Measurements from ENCODE around the gene TNS4. TPM values are rescaled to one million over a fixed set of nuclear protein-coding genes. Genes with fewer than 3 reads are reported as not detected.

The TNS4 gene
- total RNA-seq, 1 experiment from 2014 or later: not detected

DNA sequence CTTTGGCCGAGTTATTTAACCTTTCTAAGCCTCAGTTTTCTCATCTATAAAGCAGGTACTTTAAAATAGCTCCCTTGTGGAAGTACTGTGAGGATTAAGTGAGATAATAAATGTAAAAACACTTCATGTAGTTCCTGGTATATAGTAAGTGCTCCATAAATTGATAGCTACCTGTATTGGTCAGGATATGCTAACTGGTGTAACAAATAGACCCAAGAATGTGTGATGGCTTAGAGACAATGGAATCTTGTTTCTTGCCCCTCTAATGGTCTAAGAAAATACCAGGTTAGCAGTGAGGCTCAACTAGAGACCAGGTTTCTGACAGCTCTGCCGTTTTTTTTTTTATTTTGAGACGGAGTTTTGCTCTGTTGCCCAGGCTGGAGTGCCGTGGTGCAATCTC is 34.0 kb upstream of the TNS4 start:
- no peak for DNase-seq (ENCODE audit: low read depth)

DNA sequence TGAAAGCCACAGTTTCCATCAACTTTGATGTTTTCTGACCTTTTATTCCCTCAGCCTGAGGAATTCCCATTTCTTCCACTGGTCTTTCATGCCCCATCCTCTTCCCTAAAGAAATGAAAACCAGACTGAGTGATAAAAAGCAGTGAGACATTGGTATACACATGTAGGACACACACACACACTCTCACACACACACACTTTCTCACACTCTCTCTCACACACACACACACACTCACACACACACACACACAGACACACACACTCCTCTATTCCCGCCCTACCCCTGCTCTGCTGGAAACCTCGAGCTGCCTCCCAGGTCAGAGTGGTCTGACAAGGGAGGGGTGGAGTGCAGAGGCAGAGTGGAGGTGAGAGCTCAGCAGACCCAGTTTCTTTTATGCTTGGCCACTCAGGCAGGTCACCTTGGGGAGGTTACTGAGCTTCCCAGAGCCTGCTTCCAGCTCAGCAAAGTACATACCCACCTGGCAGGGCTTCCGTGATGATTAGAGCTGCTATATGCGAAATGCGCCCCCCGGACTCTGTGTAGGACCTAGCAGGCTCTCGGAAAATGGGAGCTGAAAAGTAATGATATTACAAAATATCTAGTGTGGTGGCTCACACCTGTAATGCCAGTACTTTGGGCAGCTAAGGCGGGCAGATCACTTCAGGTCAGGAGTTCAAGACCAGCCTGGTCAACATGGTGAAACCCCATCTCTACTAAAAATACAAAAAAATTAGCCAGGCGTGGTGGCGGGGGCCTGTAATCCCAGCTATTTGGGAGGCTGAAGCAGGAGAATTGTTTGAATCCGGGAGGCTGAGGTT is 33.2 kb upstream of the TNS4 start:
- no peak for DNase-seq (ENCODE audit: low read depth)

DNA sequence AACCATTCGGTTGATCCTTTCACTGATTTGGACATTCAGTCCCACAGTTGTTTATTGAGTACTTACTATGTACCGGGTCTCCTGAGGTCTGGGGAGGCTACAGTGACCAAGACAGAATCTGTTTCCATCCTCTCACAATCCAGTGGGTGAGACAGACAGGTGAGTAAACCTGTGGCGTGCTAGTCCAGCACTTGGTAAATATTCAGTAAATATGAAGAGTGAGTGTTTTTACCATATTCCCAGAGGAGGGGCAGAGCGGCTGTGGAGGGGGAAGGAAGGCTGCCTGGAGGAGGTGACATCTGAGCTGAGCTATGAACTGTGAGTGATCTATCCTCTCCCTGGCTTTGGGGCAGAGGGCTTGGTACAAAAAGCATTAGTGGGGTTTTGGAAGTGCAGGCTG is 32.5 kb upstream of the TNS4 start:
- no peak for DNase-seq (ENCODE audit: low read depth)

DNA sequence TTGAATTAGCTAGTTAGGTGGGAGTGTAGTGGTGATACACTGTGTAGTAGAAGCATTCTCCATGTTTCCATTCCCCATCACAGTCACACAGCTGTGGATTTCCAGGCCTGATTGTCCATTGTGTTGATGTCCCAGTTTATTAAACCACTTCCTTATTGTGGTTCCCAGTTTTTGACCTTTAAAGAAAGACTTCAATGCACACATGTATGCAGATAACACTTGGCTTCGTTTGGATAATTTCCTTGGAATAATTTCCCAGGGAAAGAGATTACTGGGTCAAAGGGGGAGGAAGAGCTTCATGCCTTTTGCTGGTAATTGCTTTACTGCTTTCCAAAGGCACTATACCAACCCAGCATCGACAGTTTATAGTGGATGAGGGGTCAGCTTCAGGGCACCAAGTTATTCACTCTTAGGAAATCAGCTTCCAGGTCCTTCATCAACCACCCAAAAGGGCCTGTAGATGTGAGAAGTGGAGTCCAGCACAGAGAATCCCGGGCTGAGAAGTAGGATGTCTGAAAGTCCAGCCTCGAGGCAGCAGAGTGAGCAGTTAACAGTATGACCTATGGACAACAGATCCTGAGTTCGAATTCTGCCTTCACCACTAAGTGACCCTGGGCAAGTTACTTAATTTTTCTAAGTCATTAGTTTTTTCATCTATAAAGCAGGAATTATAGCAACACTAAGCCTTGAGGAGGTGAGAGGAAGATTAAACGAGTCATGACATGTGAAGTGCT is 31.3 kb upstream of the TNS4 start:
- peak; percentile 43 for DNase-seq (ENCODE audit: low read depth)

DNA sequence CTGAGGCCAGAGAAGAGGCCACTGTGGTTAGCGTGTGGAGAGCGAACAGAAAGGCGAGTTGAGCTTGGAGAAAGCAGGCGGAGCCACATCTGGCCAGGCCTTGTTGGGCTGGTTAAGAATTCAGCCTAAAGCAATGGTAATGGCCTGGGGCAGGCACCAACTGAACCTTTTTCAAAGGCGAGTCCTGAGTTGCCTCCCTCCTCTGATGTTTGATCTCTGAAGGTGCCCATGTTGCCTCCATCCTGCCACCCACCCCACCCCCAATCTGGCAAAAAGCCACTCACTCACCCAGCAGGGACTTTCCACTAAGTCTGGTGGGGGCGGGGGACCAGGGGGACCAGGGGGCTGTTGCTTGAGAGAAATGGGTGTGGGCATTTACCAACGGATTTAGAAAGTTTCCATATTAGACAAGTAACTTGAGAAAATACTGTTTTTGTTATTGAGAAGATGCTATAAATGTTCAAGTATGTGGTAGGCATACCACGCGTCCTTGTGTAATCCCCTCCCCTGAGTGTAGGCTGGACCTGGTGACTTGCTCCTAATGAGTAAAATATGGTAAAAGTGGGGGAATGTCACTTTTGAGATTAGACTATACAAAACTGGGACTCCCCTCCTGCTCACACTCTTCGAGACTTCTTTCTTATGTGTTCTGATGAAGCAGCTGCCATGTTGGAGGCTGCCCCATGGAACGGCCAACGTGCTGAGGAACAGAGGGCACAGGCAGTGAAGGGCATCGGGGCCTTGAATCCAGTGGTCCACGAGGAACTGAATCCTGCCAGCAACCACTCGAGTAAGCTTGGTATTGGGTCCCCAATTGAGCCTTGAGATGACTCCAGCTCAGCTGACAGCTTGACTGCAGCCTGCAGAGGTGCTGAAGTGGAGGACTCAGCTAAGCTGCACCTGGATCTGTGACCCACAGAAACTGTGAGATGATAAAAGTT is 29.9 kb upstream of the TNS4 start:
- peak; percentile 27 for DNase-seq (ENCODE audit: low read depth)

DNA sequence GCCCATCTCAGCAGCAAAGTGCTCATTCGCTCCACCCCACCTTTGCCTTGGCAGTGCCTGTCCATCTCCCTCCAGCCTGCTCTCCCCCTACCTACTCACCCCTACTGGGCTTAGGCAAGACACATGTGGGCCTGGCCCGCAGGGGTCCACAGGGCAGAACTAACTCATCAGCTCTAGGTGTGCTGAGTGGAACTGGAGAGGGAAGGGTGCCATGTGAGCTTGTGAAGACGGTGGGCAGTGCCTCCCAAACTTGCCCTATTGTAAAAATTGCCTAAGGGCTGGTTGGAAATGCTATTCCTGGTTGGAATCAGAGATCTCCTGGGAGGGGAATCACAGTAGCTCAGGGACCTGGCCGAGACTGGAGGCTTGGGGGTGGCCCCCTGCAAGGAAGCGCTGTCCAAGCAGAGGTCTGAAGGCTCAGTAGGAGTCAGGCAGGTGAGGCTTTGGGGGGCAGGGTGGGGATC is 29.1 kb upstream of the TNS4 start:
- no peak for DNase-seq (ENCODE audit: low read depth)

DNA sequence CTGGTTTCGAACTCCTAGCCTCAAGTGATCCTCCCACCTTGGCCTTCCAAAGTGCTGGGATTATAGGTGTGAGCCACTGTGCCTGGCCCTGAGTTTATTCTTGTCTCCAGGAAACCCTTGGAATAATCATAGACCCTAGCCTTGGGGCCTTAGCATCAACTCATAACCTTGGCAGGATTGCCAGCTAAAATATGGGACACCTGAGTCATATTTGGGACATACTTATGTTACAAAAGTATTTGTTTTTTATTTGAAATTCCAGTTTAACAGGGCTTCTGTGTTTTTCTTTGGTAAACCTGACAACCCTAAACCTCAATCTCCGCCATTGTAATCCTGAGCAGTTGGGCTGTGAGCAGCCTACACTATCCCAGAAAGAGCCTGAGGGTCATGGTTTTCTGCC is 28.6 kb upstream of the TNS4 start:
- no peak for DNase-seq (ENCODE audit: low read depth)

DNA sequence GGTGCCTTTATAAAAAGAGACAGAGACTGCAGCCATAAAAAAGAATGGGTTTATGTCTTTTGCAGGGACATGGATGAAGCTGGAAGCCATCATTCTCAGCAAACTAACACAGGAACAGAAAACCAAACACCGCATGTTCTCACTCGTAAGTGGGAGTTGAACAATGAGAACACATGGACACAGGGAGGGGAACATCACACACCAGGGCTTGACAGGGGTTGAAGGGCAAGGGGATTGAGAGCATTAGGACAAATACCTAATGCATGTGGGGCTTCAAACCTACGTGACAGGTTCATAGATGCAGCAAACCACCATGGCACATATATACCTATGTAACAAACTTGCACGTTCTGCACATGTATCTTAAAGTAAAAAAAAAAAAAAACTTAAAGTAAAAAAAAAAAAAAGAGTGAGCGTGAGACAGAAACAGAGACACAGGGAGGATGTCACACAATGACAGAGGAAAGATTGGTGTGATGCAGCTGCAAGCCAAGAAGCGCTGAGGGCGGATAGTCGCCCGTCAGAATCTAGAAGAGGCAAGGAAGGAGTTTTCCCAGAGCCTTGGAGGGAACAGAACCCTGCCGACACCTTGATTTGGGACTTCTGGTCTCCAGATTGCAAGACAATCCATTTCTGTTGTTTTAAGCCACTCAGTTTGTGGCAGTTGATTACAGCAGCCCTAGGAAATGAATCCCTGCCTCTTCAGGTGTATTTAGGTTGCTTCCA is 27.4 kb upstream of the TNS4 start:
- DNase-seq (ENCODE audit: low read depth): no peak

DNA sequence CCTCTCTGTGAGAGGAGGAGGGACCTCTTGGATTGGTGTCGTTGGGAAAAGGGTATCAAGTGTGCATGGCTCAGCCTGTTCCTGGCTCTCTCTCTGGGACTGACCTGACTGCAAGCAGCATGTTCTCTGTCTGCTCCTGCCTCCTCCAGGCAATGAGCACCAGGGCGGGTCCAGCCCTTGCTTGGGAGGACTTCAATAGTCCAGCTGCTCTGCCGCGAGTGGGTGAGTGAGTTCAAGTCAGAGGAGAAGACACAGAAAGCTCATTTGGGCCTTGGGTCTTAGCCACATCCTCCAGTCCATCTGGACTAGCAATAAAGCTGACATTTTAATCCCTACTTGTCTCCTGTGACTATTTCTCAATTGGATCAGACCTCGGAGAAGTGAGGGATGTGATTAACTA is 25.2 kb upstream of the TNS4 start:
- DNase-seq (ENCODE audit: low read depth): no peak

DNA sequence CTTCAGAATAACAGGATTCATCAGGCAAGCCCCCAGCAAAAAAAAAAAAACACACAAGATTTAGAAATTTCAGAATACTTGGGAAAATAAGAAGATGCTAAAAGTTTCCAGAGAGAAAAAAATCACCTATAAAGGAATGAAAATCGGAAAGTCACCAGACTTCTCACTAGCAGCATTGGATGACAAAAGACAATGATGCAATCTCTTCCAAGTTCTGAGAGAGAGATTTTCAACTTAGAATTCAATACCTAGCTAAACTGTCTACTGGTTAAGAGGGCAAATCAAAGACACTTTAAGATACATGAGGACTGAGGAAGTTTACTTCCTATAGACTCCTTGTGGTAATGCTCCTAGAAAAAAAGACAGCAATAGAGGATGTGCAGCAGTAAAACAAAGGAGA is 23.9 kb upstream of the TNS4 start:
- DNase-seq (ENCODE audit: low read depth): no peak

DNA sequence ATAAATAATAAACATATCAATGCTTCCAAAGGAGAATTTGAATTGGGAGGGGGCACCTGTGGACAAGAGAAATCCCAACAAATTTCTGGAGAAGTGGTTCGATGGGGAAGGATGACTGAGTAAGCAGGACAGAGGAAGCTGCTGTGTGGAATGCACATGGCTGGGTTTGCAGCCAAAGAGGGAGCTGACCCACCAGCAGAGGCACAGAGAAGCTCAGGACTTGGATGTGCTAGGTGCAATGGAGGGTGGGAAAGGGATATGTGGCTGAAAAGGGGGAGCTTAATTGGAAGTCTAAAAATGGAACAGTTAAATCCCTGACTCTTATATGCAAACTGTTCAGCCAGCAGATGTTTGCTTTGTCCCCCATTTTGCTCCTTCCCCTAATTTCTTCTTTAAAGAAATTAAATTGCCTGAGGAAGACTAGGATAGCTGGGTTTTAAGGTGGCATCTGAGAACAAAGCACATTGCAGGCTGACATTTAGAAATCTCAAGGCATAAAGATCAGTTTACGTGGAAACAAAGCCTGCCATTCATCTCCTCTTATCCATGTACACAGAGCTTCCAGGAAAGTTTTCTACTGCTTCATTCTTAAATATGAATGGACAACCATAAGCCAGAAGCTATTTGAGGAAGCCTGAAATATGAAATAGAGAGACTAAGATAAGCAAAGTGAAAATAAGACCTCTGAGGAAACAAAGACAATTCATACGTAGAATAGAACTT is 23.0 kb upstream of the TNS4 start:
- no peak for DNase-seq (ENCODE audit: low read depth)

DNA sequence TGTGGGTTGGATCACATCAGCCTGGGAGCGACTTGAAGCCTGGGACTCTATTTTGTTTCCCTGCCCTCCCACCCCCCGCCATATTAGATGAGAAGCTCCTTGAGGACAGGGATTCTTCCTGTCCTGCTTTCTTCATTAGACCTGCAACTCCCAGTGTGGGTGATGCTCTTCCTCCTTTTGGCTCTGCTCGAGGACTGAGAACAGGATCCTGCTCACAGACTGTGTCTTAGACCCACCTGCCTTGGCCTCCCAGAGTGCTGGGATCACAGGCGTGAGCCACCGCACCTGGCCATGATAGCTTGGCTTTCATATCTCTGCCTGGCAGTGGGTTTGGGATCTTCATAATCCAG is 21.5 kb upstream of the TNS4 start:
- DNase-seq (ENCODE audit: low read depth): no peak

DNA sequence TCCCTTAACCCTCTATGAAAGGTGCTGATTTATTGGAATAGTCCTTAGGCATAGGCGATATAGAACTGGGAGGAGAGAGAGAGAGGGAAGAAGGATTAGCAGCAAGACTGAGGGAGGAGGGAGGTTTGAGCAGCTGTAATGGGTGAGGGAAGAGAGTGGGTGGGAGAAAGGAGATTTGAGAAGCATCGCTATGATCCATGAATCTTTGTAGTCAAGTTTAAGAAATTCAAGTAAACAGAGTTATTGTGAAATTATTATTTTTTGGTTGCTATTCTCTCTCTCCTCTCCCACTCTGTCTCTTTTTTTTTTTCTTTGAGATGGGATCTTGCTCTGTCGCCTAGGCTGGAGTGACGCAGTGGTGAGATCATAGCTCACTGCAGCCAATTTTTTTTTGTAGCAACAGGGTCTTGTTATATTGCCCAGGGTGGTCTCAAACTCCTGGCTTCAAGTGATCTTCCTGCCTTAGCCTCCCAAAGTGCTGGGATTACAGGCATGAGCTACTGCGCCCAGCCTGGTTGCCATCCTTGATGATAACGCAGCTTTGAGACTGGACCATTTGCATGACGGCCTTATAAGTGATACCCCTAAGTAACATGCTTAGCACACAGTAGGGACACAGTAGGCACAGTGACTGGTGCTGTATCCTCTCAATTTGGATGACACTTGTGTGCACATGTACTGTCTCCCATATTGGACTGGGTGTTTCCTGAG is 21.0 kb upstream of the TNS4 start:
- DNase-seq (ENCODE audit: low read depth): no peak

DNA sequence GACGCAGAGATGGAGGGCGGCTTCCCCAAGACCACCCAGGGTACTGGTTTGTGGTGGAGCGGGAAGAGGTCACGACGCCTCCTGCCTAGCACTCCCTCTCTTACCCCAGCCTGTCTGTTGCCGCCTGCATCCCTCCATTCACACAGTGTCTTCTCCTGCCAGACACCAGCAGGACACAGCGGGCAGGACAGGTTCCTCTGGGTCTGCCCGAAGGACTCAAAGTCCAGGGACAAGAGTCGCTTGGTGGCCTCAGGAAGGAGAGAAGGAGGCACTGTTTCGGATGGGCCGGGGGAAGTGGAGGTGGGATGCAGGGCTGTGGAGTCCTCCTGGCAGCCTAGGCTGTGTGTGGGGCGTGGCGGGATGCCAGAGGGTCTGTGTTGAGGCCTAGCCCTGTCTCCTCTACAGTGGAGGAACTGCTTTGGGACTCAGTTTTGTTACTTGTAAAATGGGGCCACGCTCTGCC is 19.6 kb upstream of the TNS4 start:
- no peak for DNase-seq (ENCODE audit: low read depth)

DNA sequence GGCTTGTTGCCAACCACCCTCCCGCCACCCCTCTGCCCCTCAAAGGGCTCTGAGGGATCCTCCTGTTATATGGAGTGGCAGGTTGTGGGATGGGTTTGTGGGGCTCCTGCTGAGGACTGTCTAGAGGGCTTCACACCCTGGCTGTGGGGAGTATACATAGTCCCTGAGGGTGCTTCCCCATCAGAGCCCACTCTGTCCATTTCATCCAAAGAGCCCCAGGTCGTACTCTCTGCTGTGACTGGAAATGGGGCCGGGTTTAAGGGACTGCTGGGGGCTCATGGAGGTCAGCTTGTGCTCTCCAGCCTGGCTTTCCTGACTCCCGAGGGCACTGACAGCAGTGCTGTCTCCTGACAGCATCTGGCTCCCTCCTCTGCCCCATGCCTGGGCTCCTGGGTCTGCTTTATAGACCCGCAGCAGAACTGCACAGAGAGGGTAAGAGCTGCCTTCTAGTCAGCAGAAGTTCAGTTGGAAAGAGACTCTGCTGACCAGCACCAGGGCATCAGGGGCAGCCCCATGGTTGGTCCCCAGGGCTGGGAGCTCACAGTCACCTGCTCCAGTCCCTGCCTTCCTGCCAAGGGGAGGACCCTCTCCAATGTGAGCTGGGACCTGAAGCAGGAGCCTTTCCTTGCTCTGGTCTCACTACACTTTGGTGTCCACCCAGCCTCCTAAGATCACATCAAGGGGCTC is 17.8 kb upstream of the TNS4 start:
- no peak for DNase-seq (ENCODE audit: low read depth)

DNA sequence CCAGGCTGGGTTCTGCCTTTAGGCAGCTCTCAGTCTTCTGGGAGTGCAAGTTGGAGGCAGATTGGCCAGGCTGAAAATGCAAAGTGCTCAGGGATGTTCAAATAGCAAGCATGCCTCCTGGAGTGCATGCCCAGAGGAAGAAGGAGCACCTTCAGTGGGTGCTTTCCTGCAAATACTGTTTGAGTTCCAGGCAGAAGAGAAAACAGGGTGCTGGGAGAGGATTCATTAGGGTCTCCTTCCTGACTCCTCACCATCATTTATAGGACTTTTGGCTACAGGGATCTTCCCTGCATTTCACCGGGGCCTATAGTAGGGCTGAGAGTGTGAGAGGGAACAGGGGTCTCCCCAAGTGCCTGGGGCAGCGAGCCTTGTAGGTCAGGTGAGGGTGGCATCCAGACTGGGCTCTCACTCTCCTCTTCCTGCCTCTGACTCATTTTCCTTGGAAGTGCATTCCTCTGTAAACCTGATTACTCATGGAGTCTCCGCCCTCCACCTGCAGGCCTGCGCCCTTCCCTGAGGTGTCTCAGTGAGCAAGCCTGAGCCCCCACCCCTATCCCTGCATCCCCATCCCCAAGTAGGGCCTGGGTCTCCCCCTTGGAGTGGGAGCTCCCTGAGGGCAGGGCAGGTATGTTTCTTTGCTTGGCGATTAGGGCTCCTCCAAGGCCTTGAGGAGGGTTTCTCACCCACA is 17.1 kb upstream of the TNS4 start:
- no peak for DNase-seq (ENCODE audit: low read depth)

DNA sequence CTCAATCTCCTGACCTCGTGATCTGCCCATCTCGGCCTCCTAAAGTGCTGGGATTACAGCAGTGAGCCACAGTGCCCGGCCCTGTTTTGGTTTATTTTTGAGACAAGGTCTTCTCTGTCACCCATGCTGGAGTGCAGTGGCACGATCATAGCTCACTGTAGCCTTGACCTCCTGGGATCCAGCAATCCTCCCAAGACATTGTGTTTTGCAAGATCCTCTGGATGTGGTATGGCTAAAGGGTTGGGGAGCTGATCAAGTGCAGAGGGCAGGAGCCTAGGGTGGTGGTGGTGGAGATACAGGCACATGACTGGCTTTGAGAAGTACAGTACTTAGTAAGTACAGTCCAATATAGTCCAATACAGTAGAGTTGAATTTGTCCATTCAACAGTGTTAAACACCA is 16.6 kb upstream of the TNS4 start:
- DNase-seq (ENCODE audit: low read depth): no peak

DNA sequence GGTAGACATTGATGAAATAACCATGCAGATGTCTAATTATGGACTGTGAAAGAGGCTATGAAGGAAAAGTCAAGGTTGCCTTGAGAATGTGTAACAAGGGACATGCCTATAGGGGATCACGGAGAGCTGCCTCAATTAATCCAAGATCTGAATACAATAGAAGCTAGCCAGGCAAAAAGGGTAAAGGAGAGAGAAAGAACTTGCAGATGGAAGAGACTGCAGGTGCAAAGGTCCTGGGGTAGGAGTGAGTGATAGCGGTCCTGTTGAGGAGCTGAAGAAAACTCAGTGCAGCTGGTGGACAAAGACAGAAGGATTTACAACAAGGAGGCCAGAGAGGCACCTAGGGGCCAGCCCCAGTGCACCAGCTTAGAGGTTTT is 15.9 kb upstream of the TNS4 start:
- no peak for DNase-seq (ENCODE audit: low read depth)
